ENCODE measurements around the gene CXCL6.

The CXCL6 gene

DNA sequence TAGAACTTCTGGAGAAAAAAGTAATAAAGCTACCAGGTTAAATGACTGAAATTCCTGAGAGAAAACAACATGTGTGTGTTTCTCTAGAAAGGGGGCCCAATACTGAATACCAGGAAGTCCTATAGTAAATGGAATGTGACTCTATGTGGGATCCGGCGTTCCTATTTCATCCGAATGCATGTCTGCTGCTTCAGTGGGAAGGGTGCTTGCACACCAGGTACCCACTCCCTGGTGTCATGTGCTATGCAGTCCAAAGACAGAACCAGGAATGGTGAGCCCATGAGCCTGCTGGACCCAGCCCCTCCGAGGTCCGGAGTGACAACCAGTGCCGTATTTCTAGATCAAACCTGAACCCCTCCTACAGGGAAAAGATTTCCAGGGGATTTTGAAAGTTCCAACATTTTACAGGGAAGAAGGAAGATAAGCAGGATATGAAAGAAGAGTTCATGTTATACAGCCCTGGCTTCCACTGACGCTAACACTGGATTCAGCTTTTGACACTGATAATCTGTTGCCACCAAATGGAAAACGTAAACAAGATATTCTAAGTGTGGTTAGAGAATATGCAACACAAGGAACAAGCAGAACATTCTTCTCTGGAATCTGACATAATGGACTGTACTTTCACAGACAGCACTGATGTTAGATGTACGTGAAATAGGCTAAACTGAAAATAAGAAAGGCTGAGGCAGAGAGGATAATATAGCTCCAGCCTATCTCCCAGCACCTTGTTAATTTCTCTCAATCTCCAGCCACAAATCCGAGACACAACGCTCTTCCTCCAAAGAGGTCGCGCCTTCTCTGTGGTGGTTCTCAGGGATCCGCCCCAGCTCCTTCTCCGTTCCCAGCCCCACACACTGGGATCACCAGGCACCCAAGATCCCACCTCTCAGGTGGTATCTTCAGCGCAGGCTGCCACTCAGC is 32.0 kb downstream of the CXCL6 start:
- no peak for DNase-seq (ENCODE audit: low spot score)

DNA sequence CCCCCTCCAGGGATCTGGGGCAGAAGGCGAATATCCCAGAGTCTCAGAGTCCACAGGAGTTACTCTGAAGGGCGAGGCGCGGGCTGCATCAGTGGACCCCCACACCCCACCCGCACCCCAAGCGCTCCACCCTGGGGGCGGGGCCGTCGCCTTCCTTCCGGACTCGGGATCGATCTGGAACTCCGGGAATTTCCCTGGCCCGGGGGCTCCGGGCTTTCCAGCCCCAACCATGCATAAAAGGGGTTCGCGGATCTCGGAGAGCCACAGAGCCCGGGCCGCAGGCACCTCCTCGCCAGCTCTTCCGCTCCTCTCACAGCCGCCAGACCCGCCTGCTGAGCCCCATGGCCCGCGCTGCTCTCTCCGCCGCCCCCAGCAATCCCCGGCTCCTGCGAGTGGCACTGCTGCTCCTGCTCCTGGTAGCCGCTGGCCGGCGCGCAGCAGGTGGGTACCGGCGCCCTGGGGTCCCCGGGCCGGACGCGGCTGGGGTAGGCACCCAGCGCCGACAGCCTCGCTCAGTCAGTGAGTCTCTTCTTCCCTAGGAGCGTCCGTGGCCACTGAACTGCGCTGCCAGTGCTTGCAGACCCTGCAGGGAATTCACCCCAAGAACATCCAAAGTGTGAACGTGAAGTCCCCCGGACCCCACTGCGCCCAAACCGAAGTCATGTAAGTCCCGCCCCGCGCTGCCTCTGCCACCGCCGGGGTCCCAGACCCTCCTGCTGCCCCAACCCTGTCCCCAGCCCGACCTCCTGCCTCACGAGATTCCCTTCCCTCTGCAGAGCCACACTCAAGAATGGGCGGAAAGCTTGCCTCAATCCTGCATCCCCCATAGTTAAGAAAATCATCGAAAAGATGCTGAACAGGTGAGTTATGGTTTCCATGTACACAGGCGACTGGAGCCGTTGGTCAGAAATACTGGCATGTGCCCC is 32.9 kb downstream of the CXCL6 start, which contains the start of gene CXCL1:
TSS of gene CXCL1 (plus strand) at position 264 of the 926 bp plus-strand sequence. CDS start at position 342, 78 bp downstream.
- no peak for DNase-seq (ENCODE audit: low spot score)

- no peak for DNase-seq (ENCODE audit: low spot score)
Measured at GRCh38 chr4:73870260-73870659, 33.8 kb downstream of the CXCL6 start.

- DNase-seq (ENCODE audit: low spot score): no peak
Measured at GRCh38 chr4:73870768-73871167, 34.3 kb downstream of the CXCL6 start.

DNA sequence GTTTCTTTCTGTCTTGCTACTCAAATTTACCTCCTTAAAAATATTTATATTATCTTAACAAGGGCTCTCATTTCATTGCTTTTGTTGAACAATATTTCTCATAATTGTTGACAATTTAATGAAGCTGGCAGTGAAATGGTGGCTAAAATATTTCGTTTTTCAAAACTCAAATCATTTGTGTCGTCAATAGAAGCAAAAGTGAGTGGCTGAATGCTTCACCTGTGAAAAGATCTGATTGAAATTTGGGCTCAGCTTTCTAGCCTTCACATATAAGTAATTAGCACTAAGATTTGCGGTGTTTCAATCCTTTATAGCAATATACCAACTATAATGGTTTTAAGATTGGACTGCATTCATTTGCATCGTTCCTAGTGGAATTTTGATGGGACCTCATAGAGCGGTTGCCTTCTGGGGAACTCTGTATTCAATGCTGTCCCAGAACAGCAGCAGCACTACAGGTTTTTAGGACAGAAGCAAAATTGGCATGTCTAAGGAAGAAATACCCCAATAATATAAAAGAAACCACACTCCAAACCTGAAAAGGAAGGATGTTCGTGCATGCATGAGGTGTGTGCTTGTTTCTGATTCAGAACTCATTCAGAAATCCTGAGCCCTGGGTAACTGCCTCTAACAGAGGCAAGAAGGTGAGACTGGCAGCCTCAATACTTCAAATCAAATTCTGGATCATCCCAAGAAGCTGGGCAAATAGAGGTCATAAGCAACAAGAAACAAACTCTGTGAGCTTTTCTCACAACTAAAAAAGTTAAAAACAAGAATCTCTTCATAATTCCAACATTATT is 35.2 kb downstream of the CXCL6 start:
- no peak for DNase-seq (ENCODE audit: low spot score)

- no peak for DNase-seq (ENCODE audit: low spot score)
Measured at GRCh38 chr4:73872316-73873108, 36.0 kb downstream of the CXCL6 start.

DNA sequence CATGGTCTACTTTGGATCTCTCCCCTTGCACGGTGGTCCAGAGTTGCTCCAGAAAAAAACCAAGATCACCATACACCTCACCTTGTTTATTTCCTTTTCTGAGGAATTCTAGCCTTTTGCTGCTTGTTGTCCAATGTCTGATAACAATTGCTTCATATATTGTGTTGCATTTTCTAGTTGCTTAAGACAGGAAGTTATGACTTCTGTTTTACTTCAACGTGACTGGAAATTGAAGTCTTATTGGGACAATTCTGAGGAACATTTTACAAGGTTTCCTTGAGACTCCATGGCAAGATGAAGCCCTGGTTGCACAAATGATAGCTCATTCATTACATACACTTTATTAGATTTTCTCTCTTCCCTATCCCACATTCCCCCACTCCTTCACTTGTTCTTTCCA is 37.9 kb downstream of the CXCL6 start:
- no peak for DNase-seq (ENCODE audit: low spot score)

DNA sequence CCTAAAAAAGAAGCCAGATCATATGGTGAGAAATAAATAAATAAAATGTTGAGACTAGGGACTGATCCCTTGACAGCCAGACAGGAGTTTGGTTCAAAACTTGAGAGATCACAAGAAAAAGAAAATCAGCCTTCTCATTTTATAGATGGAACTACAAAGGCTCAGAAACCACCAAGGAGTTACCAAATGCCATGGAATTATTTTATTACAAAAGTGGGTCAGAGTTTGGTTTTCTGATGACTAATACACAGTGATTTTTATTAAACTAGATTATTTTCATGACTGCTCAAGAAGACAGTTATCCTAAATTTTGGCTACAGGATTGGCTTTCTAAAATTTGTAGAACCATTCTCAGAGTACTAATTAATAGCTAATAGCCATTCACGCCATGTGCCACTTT is 38.9 kb downstream of the CXCL6 start:
- no peak for DNase-seq (ENCODE audit: low spot score)

GRCh38 chr4:73883306-73883705 is 46.8 kb downstream of the CXCL6 start:
- DNase-seq (ENCODE audit: low spot score): no peak

GRCh38 chr4:73885574-73886267 is 49.2 kb downstream of the CXCL6 start:
- no peak for DNase-seq (ENCODE audit: low spot score)
